ENCODE data around the gene ABCB6.
A peak's percentile ranks its signal among the peaks of the same experiment; 100 is the strongest.

Gene ABCB6

DNA sequence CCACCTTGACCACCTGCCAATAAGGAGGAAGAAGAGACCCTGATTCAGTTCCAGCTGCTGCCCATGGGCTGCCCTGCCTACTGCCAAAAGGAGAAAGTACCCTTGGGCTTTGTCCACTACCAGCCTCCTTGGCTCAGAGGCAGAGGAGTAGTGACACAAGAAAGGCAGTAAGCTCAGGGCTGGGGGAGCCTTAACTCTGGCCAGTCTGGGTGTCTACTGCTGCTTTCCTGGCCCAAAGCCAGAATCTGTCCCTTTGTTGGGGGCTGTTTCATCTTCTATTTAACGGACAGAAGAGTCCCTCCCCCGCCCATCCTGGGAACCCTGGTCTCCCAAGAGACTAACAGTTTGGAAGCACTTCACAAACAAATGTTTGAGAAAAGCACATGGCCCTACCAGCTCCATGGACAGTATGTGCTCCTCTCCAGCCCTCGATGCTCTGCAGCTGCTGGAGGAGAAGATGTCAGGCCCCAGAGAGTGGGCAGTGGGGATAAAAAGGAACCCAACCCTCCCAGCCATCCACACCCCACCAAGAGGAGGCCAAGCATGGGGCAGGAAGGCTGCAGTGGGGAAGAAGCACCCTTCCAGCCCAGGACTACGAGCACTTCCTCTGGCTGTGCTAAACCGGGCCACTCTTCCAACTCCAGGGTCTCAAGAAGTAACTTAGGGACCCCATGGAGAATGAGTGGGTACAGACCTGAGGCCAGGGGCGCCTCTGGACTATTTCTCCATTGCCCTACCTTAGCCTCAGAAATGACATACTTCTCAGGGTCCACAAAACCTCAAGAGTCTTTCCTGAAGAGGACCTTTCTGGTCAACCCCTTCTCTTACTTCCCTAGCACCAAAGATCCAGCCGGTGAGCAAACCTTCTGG lies 9.5 kb upstream of the ABCB6 start:
- H3K4me3 ChIP-seq = peak overlapping the region; percentile 86
- no peak for DNase-seq (ENCODE audit: low spot score)
- peak overlapping the region; percentile 91 to 96 for H3K27ac ChIP-seq
- TF ChIP-seq, protein P1, sequence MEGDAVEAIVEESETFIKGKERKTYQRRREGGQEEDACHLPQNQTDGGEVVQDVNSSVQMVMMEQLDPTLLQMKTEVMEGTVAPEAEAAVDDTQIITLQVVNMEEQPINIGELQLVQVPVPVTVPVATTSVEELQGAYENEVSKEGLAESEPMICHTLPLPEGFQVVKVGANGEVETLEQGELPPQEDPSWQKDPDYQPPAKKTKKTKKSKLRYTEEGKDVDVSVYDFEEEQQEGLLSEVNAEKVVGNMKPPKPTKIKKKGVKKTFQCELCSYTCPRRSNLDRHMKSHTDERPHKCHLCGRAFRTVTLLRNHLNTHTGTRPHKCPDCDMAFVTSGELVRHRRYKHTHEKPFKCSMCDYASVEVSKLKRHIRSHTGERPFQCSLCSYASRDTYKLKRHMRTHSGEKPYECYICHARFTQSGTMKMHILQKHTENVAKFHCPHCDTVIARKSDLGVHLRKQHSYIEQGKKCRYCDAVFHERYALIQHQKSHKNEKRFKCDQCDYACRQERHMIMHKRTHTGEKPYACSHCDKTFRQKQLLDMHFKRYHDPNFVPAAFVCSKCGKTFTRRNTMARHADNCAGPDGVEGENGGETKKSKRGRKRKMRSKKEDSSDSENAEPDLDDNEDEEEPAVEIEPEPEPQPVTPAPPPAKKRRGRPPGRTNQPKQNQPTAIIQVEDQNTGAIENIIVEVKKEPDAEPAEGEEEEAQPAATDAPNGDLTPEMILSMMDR (IDR thresholded peaks at IDR 0.05) = no peak

DNA sequence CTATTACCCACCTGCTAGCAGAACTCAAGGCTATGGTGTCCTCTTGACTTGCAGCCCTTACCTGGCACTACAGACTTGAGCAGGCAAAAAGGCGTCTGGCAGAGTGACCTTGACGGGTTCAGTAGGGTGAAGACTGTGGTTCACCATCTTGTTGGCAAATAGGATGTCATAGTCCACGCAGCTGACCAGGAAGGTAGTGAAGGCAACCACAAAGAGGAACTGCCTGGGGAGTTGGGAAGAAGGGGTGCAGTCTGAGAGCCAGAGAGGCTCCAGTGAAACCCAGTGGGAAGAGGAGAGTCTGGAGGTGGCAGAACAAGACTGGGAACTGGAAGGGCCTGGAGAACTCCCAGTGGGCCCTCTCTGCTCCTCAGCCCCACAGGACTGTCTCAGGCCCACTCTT lies 6.6 kb upstream of the ABCB6 start:
- Histone ChIP-seq H3K4me3 (no peak overlapping the region), H3K27ac (no peak overlapping the region)
- no peak for DNase-seq (ENCODE audit: low spot score)
- TF ChIP-seq, protein P1 (IDR thresholded peaks at IDR 0.05) = no peak

DNA sequence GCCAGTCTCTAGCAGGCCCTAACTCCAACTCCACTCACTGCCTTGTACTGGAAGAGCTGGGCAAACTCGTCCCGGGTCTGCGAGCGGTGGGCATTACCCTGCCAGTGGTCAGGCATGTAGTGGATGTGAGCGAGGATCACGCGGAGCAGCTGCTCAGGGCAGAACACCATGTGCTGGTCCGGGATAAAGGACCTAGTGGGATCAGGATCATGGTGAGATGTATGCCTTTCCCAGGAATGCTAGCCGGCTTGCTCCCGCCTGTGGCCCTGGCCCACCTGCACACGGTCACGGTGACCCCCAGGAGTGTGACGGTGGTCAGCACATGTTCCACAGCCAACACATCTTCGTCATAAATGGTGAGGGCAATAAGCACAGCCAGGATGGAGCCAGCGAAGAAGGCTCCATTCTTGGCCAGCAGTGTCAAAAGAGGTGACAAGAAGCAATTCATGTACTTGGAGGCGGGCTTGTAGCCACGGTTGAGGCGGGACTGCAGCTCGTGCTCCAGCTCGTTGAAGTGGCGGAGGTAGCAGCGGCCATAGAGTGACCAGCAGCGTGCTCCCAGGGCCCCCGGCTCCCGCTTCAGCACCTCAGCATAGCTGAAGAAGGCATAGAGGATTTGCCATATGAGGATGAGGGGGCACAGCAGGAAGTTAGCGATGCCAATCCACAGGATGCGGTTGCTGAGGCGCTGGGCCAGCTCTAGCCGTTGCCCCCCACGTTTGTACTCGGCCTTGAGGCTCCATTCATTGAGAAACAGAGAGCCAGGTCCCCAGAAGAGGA lies 5.3 kb upstream of the ABCB6 start:
- no peak overlapping the region for H3K27ac ChIP-seq
- H3K4me3 ChIP-seq = no peak overlapping the region
- TF ChIP-seq, protein P1 (IDR thresholded peaks at IDR 0.05) = no peak
- DNase-seq (ENCODE audit: low spot score) = no peak

DNA sequence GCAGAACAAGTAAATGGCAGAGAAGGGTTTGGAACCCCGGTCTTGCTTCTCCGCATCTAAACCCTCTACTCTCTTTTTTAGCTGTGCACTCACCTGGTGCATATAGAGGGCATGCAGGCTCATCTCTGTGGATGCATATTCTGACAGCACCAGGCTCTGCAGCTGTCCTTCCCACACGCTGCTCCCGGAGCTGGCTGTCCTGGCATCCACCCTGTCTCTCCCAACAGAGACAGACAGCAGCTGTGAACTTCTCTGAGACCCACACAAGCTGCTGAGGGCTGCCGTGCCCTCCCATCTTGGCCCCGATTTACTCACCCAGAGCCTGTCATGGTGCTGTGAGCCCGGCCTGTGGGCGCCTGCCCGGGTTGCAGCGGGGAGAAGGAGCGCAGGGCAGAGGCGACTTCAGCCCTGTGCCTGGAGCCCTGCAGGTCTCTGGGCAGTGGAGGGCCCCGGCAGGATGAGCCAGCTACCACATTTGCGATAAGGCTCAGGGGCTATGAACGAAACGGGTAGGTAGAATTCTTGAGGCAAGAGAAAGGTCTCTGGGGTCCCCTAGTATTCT lies 3.3 kb upstream of the ABCB6 start:
- TF ChIP-seq, protein P1 (IDR thresholded peaks at IDR 0.05) = no peak
- DNase-seq (ENCODE audit: low spot score) = no peak
- H3K4me3 ChIP-seq = no peak overlapping the region
- no peak overlapping the region for H3K27ac ChIP-seq

DNA sequence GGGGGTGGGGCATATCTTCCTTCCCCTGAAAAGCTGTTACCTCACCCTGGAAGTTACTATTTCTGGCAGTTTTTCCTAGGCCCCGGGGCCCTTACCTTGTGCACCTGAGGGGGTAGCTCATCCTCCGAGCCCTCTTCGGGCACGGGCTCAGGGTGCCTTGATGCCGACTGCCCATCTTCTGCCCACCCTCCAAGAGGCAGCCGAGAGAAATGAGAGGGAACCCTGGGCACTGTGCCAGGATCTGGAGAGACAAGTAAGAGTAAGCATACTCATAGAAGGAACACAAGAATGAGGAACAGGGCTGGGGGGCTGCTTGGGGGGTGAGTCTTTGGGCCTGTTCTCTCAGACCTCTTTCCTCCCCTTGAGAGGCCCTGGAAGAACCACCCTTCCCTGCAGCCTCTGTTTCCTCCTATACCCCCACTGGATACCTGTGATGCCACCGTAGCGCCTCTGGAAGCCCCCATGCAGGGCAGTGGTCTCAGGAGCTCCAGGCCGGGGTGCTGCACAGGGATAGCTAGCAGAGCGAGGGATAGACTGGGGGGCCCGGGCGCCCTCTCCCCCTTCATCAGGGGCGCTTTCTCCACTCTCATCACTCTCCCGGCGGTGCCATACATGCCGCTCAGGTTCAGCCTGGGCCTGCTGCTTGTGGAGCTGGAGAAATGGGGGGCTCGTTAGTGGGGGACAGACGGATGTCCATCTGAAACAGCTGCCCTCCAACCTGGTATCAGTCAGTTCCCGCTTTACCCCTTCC lies 2.1 kb upstream of the ABCB6 start:
- no peak overlapping the region for H3K27ac ChIP-seq
- no peak overlapping the region for H3K4me3 ChIP-seq
- TF ChIP-seq, protein P1 (IDR thresholded peaks at IDR 0.05) = no peak
- no peak for DNase-seq (ENCODE audit: low spot score)

DNA sequence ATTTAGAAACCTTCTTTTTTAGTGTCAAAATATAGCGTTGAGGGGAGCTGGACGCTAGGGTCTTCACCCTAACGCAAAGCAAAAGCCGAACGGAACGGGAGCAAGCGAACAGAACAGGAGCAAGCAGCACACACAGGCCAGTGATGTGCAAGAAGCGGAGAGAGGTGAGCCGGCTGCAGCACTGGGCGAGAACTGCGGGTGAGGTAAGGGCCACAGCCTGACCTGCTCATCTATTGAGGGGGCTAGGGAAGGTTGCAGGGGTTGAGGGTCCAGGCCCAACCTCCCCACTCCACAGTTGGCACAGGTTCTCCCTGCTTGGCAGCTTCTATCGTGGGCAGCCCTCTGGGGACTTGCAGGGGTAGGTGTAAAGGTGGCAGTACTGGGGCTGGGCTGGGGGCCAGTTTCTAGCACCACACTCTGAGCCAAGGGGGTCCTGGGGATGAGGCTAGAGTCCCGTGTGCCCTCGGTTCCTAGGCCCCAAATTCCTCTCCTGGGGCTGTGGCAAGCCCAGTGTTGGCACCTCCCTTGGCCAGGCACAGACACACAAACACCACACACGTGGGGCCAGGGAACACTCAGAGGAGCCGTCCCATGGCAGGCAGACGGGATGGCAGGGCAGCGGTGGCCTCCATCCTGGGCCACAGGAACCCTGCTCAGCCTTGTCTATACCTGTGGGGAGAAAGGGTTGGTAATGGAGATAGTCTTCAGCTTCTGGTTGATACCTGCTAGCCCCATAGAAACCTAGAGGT lies 1.2 kb upstream of the ABCB6 start:
- TF ChIP-seq, protein P1 (IDR thresholded peaks at IDR 0.05) = no peak
- DNase-seq (ENCODE audit: low spot score) = no peak
- Histone ChIP-seq H3K27ac (peak overlapping the region in 1 of 2 donors; percentile 97), H3K4me3 (no peak overlapping the region)
